Liver (tissue), 3 donors: ENCODE data around the gene ALG1.

Experiments
- EGR1 ChIP-seq, 2 donors: IDR thresholded peaks; 2 replicates each; pipeline ENCODE4 v1.6.1; 2016 to 2018; ENCODE audit warnings: antibody characterized with exemption in 2 of 2, low read depth in 2 of 2
- FOXA1 ChIP-seq: IDR thresholded peaks from 2 replicates; pipeline ENCODE4 v1.6.1; 2016; ENCODE audit warnings: antibody characterized with exemption
- HNF4G ChIP-seq: IDR thresholded peaks from 2 replicates; pipeline ENCODE4 v1.6.1; 2016; ENCODE audit warnings: antibody characterized with exemption
- JUND ChIP-seq, 2 donors: IDR thresholded peaks; 2 replicates each; pipeline ENCODE4 v1.6.1; 2016; ENCODE audit warnings: antibody characterized with exemption in 2 of 2
- NR2F2 ChIP-seq: IDR thresholded peaks from 2 replicates; pipeline ENCODE4 v1.6.1; 2016; ENCODE audit warnings: antibody characterized with exemption
- RAD21 ChIP-seq, 2 donors: IDR thresholded peaks; 2 replicates each; pipeline ENCODE4 v1.6.1; 2016; ENCODE audit warnings: antibody characterized with exemption in 2 of 2, mild to moderate bottlenecking in 2 of 2
- RXRA ChIP-seq, 2 donors: IDR thresholded peaks; 2 replicates each; pipeline ENCODE4 v1.6.1; 2017 to 2018; ENCODE audit warnings: antibody characterized with exemption in 2 of 2, mild to moderate bottlenecking in 1 of 2
- SP1 ChIP-seq: IDR thresholded peaks from 2 replicates; pipeline ENCODE4 v1.6.1; 2018; ENCODE audit warnings: antibody characterized with exemption, mild to moderate bottlenecking
- TAF1 ChIP-seq: conservative IDR thresholded peaks from 2 replicates; pipeline ENCODE4 v1.6.1; 2016; ENCODE audit warnings: antibody characterized with exemption, mild to moderate bottlenecking
- YY1 ChIP-seq: IDR thresholded peaks from 2 replicates; pipeline ENCODE4 v1.6.1; 2016; ENCODE audit warnings: antibody characterized with exemption, mild to moderate bottlenecking
- TF ChIP-seq, protein P1 (sequence below): fragments of 150-350 bp; IDR thresholded peaks from 2 replicates; pipeline ENCODE4 v1.5.1; 2017; ENCODE audit warnings: improper control_type of control experiment, low read depth, low read length; ENCODE audit not compliant: missing input control
- TF ChIP-seq, protein P2 (sequence below): IDR thresholded peaks from 2 replicates; pipeline ENCODE4 v1.6.1; 2016; ENCODE audit warnings: antibody characterized with exemption
- donor health status: healthy.
- donor health status: healthy.

DNA sequence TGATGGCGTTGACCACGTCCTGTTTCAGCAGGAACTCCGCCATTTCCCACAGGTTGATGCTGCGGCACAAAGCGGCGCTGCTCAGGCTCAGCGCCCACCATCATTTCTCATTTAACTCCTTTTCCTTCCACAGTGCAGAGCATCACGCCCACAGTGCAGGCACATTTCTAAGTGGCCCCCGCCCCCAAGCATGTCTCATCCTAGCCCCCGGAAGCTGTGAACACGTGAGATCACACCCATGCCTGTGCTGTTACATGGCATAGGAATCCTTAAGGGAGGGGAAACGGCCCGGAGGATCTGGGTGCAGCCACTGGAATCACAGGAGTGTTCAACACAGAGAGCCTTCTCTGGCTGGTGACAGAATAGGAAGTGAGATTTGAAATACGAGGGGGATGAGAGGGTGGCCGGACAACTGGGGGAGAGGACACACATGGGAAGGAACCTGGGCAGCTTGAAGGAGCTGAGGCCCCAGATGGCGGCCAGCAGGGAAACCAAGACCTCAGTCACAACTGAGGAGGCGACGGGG lies 42.6 kb upstream of the ALG1 start:
- TF ChIP-seq, protein P1, sequence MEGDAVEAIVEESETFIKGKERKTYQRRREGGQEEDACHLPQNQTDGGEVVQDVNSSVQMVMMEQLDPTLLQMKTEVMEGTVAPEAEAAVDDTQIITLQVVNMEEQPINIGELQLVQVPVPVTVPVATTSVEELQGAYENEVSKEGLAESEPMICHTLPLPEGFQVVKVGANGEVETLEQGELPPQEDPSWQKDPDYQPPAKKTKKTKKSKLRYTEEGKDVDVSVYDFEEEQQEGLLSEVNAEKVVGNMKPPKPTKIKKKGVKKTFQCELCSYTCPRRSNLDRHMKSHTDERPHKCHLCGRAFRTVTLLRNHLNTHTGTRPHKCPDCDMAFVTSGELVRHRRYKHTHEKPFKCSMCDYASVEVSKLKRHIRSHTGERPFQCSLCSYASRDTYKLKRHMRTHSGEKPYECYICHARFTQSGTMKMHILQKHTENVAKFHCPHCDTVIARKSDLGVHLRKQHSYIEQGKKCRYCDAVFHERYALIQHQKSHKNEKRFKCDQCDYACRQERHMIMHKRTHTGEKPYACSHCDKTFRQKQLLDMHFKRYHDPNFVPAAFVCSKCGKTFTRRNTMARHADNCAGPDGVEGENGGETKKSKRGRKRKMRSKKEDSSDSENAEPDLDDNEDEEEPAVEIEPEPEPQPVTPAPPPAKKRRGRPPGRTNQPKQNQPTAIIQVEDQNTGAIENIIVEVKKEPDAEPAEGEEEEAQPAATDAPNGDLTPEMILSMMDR, result no peak
- TF ChIP-seq FOXA1 (no peak), RAD21 (IDR thresholded peaks at IDR 0.05) (no peak), YY1 (no peak), EGR1 (IDR thresholded peaks at IDR 0.05; ENCODE audit: low read depth in 2 of 2) (no peak), JUND (IDR thresholded peaks at IDR 0.05) (no peak), SP1 (no peak), RXRA (IDR thresholded peaks at IDR 0.05) (no peak), TAF1 (no peak), HNF4G (no peak), NR2F2 (no peak)
- TF ChIP-seq, protein P2, sequence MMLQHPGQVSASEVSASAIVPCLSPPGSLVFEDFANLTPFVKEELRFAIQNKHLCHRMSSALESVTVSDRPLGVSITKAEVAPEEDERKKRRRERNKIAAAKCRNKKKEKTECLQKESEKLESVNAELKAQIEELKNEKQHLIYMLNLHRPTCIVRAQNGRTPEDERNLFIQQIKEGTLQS, result no peak
